ENCODE data around the gene PTER. TPM values are rescaled to one million over a fixed set of nuclear protein-coding genes. Genes with fewer than 3 reads are reported as not detected.

PTER gene
- total RNA-seq, 1 experiment from 2014 or later = 25.8 TPM

- POLR2A ChIA-PET = no interaction called here
- H3K27me3 ChIP-seq (ENCODE audit: insufficient read depth, low read length) = no peaks in the 10 kb centered on the region
- no peak overlapping the region for H3K4me3 ChIP-seq (replicated peaks in 1 of 2; ENCODE audit: low read depth in 1 of 2, low read length in 2 of 2)
- RAD21 ChIA-PET (ENCODE audit: low non-redundant PET in 1 of 2, low total read pairs in 2 of 2, uncharacterized antibody in 2 of 2, unreplicated experiment in 2 of 2) = no interaction called here
- no TSS peak for BruUV-seq (replicated peaks)
- intact Hi-C loops (cut with micrococcal nuclease) = loop anchor here (10.0 kb wide), 1 partner anchor 475 kb away; no protein-coding TSS in a partner anchor
- H3K9ac ChIP-seq (ENCODE audit: low read length) = no peak overlapping the region
- H4K20me1 ChIP-seq (ENCODE audit: insufficient read depth) = 0 out of 2 replicates have a peak, but pooled peaks cover 4% of the 10 kb centered on the region
- no peak overlapping the region for H3K4me2 ChIP-seq (ENCODE audit: low read length)
- no peaks in the 10 kb centered on the region for H3K9me3 ChIP-seq (ENCODE audit: control insufficient read depth in 1 of 2, insufficient read depth in 1 of 2, low read depth in 1 of 2, low read length in 2 of 2)
- H3K4me1 ChIP-seq (ENCODE audit: control insufficient read depth in 1 of 2, insufficient read depth in 2 of 2, low read length in 2 of 2) = no peaks in the 10 kb centered on the region
- DNase-seq (ENCODE audit: low read depth, low spot score) (no peak), ATAC-seq (no peak)
- CTCF ChIA-PET = no interaction called here
- no peaks in the 10 kb centered on the region for H3K79me2 ChIP-seq (ENCODE audit: insufficient read depth, low read length)
- peaks cover 0 to 3% of the 10 kb centered on the region in 2 experiments; a peak in 1 of 4 replicates for H3K36me3 ChIP-seq (ENCODE audit: control insufficient read depth in 1 of 2, insufficient read depth in 2 of 2, low read length in 2 of 2)
- H3K27ac ChIP-seq (ENCODE audit: low read depth, low read length) = no peak overlapping the region
- no peaks in the 10 kb centered on the region for H3K9me2 ChIP-seq (ENCODE audit: insufficient read depth)
- TF ChIP-seq SRF (IDR thresholded peaks at IDR 0.05; ENCODE audit: low read depth) (no peak), EGR1 (IDR thresholded peaks at IDR 0.05; ENCODE audit: low read depth) (no peak), ELF1 (IDR thresholded peaks at IDR 0.05; ENCODE audit: borderline replicate concordance, low read depth) (no peak), YY1 (IDR thresholded peaks at IDR 0.05; ENCODE audit: extremely low read depth, insufficient replicate concordance, low read depth, low read length) (no peak), ZBTB33 (IDR thresholded peaks at IDR 0.05; ENCODE audit: extremely low read depth, insufficient replicate concordance, low read length) (no peak), RAD21 (IDR thresholded peaks at IDR 0.05; ENCODE audit: low read depth) (no peak)
- TF ChIP-seq, protein P1, sequence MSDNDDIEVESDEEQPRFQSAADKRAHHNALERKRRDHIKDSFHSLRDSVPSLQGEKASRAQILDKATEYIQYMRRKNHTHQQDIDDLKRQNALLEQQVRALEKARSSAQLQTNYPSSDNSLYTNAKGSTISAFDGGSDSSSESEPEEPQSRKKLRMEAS (IDR thresholded peaks at IDR 0.05) = no peak
- no peak overlapping the region for H2AFZ ChIP-seq (ENCODE audit: low read depth, low read length, poor library complexity, severe bottlenecking)
Measured at GRCh38 chr10:16509996-16510395, 73.2 kb downstream of the PTER start.

DNA sequence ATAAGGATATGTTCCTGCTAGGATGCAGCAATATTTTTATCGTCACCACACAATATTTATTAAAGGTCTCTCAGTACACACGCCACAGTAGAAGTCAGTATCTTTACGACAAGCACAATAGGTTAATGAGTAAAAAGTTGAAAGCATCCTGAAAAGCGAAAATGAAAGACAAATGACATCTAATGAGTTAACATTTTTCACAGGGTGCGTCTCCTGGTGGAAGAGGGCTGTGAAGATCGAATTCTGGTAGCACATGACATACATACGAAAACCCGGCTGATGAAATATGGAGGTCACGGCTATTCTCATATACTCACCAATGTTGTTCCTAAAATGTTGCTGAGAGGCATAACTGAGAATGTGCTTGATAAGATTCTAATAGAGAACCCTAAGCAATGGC, 74.0 kb downstream of the PTER start:
- intact Hi-C loops (cut with micrococcal nuclease) = loop anchor here (10.0 kb wide), 1 partner anchor 476 kb away; no protein-coding TSS in a partner anchor
- ChIA-PET CTCF (no interaction called here), RAD21 (ENCODE audit: low non-redundant PET in 1 of 2, low total read pairs in 2 of 2, uncharacterized antibody in 2 of 2, unreplicated experiment in 2 of 2) (no interaction called here), POLR2A (no interaction called here)
- Histone ChIP-seq H3K27me3 (ENCODE audit: insufficient read depth, low read length) (no peaks in the 10 kb centered on the region), H3K9me2 (ENCODE audit: insufficient read depth) (no peaks in the 10 kb centered on the region), H3K79me2 (ENCODE audit: insufficient read depth, low read length) (no peaks in the 10 kb centered on the region), H3K9me3 (ENCODE audit: control insufficient read depth in 1 of 2, insufficient read depth in 1 of 2, low read depth in 1 of 2, low read length in 2 of 2) (no peaks in the 10 kb centered on the region), H3K4me3 (replicated peaks in 1 of 2; ENCODE audit: low read depth in 1 of 2, low read length in 2 of 2) (no peak overlapping the region), H2AFZ (ENCODE audit: low read depth, low read length, poor library complexity, severe bottlenecking) (no peak overlapping the region), H3K4me1 (ENCODE audit: control insufficient read depth in 1 of 2, insufficient read depth in 2 of 2, low read length in 2 of 2) (no peaks in the 10 kb centered on the region), H3K9ac (ENCODE audit: low read length) (no peak overlapping the region), H3K36me3 (ENCODE audit: control insufficient read depth in 1 of 2, insufficient read depth in 2 of 2, low read length in 2 of 2) (no peaks in the 10 kb centered on the region), H4K20me1 (ENCODE audit: insufficient read depth) (0 out of 2 replicates have a peak, but pooled peaks cover 4% of the 10 kb centered on the region), H3K4me2 (ENCODE audit: low read length) (no peak overlapping the region), H3K27ac (ENCODE audit: low read depth, low read length) (no peak overlapping the region)
- ATAC-seq (no peak), DNase-seq (ENCODE audit: low read depth, low spot score) (no peak)
- no TSS peak for BruUV-seq (replicated peaks)
- TF ChIP-seq, protein P1 (IDR thresholded peaks at IDR 0.05) = no peak
- TF ChIP-seq SIN3A (IDR thresholded peaks at IDR 0.05; ENCODE audit: low read depth) (no peak), YY1 (IDR thresholded peaks at IDR 0.05; ENCODE audit: extremely low read depth, insufficient replicate concordance, low read depth, low read length) (no peak), RAD21 (IDR thresholded peaks at IDR 0.05; ENCODE audit: low read depth) (no peak), REST (IDR thresholded peaks at IDR 0.05; ENCODE audit: low read depth) (no peak), ELF1 (IDR thresholded peaks at IDR 0.05; ENCODE audit: borderline replicate concordance, low read depth) (no peak), POLR2A (IDR thresholded peaks at IDR 0.05; ENCODE audit: borderline replicate concordance, extremely low read depth, insufficient read depth, insufficient read length) (no peak)
- TF ChIP-seq, protein P2, sequence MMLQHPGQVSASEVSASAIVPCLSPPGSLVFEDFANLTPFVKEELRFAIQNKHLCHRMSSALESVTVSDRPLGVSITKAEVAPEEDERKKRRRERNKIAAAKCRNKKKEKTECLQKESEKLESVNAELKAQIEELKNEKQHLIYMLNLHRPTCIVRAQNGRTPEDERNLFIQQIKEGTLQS (IDR thresholded peaks at IDR 0.05) = no peak

Data from HCT116 (cell line).